HG02763 (cell line): ENCODE results near the gene ADNP2.

Experiments used
- ATAC-seq: cut with Tn5 transposase; IDR thresholded peaks from one replicate; pipeline ENCODE4 v1.9.1; 2021; ENCODE audit warnings: mild to moderate bottlenecking, moderate library complexity; ENCODE audit not compliant: unreplicated experiment

Gene ADNP2, protein sequence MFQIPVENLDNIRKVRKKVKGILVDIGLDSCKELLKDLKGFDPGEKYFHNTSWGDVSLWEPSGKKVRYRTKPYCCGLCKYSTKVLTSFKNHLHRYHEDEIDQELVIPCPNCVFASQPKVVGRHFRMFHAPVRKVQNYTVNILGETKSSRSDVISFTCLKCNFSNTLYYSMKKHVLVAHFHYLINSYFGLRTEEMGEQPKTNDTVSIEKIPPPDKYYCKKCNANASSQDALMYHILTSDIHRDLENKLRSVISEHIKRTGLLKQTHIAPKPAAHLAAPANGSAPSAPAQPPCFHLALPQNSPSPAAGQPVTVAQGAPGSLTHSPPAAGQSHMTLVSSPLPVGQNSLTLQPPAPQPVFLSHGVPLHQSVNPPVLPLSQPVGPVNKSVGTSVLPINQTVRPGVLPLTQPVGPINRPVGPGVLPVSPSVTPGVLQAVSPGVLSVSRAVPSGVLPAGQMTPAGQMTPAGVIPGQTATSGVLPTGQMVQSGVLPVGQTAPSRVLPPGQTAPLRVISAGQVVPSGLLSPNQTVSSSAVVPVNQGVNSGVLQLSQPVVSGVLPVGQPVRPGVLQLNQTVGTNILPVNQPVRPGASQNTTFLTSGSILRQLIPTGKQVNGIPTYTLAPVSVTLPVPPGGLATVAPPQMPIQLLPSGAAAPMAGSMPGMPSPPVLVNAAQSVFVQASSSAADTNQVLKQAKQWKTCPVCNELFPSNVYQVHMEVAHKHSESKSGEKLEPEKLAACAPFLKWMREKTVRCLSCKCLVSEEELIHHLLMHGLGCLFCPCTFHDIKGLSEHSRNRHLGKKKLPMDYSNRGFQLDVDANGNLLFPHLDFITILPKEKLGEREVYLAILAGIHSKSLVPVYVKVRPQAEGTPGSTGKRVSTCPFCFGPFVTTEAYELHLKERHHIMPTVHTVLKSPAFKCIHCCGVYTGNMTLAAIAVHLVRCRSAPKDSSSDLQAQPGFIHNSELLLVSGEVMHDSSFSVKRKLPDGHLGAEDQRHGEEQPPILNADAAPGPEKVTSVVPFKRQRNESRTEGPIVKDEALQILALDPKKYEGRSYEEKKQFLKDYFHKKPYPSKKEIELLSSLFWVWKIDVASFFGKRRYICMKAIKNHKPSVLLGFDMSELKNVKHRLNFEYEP

DNA sequence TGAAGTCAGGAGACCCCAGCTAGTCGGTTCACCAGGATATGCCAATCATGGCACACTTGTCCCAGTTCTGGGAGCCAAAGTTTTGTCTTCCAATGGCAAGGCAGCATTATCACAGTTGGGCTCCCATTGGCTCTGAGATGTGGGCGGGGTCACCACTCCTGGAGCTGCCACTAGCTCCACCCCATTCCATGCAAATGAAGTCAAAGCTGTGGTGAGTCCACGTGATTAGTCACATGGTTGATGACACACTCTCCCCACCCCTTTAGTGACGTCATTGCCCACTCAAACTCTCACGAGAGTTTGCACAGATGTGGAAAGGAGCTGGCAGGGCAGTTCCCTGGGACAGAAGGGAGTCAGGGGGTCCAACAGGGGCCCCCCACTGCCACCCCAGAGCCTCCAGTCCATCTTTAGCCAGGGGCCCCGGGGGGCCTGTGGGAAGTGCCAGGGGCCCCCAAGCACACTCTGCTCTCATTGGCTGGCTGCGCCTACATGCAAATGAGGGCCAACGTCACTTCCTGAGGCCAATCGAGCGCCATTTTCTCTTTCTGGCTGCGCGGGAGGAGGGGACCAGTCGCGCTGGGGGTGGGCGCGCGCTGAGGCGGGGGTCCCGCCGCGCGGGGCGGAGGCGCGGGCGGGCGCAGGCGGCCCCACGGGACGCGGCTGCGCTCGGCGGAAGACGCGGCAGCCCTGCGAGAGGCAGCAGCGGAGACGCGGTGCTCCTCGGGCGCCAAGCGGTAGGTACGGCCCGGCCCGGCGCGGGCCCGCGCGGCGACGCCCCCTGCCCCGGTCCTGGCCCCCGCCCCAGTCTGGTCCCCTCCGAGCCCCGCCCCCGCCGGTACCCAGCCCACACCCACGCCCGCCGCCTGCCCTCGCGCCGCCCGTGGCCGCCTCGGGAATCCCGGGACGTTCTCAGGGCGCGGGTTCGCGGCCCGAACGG lies at the start of gene ADNP2:
Gene ADNP2 (plus strand): TSS at position 524 of the 937 bp plus-strand sequence. CDS start 8,281 bp downstream, outside the sequence.
- ATAC-seq = peak; percentile 52

DNA sequence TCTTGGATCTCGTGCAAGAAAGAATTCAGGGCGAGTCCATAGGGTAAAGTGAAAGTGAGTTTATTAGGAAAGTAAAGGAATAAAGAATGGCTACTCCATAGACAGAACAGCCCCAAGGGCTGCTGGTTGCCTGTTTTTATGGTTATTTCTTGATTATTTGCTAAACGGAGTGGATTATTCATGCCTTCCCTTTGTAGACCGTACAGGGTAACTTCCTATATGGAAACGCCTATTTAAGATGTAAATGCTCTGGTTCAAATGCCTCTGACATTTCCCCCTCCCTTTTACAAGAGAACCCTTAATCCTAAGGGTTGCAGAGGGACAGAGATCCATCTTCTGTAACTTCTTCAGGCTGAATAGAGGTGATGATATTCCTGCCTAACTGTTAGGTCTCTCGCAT lies 49.1 kb upstream of the ADNP2 start:
- no peak for ATAC-seq

DNA sequence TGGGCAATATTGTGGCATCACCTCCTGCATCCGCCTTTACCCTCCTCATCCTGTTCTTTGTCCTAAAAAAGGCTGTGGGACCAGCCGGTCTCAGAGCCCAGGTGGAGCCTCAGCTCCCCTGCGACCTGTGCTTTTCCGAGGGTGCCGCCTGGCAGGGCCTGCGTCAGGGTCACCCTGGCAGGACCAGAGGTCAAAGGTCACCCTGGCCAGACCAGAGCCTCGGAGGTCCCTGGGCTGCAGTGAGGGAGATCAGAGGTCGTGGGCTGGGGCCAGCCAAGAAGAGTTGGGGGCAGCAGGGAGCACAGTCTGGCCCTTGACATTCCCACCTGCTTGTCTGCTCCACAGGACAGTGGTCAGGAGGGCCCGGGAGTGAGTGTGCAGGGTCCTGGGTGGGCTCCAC lies 43.4 kb upstream of the ADNP2 start:
- ATAC-seq = no peak

DNA sequence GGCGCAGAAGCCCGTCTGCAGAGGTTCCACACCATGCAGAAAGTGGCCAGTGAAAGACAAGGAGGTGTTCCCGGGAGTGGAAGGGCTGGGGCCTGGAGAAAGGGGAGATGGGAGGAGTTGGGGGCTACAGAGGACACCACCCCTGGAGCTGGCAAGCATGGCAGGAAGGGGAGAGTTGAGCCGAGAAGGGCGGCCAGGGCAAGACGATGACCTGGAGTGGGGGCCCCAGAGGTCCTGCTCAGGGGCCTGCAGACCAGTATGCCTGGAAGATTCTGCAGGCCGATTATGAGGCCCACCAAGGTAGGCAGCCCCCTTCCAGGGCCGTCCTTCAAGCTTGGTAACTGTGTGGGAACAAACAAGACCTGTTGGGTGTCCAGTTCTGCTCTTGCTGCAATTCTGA lies 41.7 kb upstream of the ADNP2 start:
- ATAC-seq = no peak

DNA sequence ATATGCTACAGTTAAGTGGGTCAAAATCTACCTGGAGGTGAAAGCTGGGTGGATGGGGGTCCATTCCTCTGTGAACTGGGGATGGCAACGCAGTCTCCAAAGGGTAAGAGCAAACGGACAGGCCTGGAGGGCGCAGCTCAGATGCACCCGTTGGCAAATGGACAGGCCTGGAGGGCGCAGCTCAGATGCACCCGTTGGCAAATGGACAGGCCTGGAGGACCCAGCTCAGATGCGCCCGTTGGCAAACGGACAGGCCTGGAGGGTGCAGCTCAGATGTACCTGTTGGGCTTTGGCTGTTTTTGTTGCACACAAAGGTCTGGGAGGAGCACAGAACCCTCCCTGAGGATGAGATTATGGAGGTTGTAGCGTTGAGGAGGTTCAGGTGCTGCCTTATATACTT lies 41.2 kb upstream of the ADNP2 start:
- no peak for ATAC-seq

DNA sequence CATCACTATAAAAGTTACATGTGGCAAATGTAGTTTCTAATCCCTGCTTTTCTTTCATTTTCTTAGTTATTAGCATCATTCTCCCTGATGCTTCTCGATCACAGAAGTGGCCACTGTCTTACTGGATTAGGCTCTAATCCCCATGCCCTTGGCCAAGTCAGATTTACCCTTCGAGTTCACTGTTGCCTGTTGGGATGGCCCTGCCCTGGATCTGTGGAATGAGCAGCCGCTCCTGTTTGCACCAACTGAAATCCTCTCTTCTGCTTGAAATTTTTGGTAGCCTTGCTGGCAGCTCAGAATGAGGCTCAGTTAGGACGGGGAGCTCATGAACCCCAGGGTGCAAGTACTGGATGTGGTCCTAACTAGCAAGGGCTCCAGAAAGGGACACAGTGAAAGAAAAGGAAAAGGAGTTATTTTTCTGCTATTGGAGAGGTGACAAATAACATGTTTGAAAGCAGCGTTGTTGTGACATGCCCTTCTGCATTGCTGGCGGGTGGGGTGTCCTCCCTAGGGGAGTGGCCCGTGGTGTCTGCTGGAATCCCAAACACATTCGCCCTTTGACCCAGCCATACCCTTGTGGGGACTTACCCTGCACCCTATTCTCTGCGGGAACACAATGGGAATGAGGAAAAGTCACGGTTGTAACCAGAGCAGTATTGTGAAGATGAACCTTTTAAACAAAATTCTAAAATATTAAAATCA lies 40.3 kb upstream of the ADNP2 start:
- no peak for ATAC-seq

DNA sequence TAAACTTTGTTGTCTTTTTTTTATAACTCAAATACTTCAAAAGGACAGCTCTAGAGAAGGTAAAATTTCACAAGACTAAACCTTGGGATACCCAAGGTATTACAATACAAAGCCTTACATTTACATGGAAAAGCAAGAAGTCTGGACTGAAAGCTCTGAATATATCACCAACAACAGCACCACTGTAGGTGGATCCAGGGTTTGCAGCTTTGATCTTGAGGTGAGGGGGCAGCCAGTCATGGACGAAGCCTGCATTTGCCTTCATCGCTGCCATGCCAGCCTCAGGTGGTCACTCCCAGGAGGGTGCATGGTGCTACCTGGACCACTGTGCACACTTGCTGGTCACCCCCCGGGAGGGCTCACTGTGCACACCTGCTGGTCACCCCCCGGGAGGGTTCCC lies 38.2 kb upstream of the ADNP2 start:
- no peak for ATAC-seq

DNA sequence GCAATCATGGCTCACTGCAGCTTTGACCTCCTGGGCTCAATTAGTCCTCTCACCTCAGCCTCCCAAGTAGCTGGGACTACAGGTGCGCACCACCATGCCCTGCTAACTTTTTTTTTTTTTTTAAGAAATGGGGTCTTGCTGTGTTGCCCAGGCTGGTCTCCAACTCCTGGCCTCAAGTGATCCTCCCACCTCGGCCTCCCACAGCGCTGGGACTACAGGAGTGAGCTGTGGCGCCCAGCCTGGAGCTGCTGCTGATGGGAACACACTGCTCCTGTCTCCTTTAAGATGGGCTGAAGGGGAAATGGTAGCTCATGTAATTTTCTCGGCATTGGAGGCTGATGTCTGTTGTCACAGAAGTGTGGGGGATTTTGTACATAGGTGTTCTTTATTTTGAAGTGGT lies 34.9 kb upstream of the ADNP2 start:
- no peak for ATAC-seq

DNA sequence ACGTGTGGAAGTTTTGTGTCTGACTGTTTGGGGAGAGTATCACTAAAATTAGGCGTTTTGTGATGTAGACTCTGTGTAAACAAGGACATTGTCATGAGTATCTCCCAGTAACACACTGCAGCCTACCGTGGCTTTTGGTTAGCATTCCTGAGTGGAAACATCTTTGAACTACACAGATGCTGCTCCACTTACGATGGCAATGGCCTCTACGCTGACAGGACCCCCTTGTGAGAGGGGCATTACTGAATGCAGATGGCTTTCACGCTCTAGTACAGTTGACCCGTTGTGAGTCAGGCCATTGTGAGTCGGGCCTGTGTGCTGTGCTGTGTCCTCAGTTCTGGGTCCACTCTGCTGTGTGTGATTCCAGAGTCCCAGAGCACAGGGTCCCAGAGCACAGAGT lies 34.4 kb upstream of the ADNP2 start:
- ATAC-seq = no peak

DNA sequence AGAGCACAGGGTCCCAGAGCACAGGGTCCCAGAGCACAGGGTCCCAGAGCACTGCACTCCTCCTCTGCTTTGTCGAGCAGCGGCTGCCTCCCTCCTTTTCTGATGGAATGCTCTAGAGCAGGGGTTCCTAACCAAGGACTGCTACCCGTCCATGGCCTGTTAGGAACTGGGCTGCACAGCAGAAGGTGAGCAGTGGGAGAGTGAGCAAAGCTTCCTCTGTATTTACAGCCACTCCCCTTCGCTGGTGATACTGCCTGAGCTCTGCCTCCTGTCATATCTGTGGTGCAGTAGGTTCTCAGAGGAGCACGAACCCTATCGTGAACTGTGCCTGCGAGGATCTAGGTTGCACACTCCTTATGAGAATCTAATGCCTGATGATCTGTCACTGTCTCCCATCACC lies 33.1 kb upstream of the ADNP2 start:
- no peak for ATAC-seq

DNA sequence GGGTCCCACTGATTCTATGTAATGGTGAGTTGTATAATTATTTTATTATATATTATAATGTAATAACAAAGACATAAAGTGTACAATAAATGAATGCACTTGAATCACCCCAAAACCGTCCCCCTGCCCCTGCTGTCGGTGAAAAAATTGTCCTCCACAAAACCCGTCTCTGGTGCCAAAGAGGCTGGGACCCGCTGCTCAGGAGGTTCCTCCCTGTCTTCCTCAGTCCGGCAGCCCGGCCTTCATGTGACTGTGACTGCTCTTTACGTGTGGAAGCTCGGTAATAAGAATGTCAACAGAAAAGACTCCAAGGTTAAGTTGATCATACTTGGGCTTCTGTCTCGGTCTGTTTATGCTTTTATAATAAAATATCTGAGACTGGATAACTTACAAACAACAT lies 32.7 kb upstream of the ADNP2 start:
- ATAC-seq = no peak

DNA sequence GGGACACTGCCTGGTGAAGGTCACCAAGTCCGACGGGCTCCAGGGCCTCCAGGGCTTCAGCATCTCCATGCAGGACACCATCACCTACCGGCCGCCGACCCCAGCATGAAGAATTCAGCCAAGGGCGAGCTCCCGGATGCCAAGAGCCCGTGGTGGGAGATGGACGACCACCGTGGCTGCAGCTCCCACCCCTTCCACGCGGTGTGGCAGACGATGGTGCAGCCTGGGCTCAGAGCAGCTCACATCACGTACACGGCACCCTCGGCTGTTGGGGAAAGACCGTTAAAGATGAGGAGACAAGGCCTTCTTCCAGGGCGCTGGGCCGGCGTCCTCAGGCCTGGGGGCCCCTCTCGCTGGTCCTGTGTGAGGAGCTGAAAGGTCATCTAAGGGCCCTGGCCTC lies 31.2 kb upstream of the ADNP2 start:
- no peak for ATAC-seq

DNA sequence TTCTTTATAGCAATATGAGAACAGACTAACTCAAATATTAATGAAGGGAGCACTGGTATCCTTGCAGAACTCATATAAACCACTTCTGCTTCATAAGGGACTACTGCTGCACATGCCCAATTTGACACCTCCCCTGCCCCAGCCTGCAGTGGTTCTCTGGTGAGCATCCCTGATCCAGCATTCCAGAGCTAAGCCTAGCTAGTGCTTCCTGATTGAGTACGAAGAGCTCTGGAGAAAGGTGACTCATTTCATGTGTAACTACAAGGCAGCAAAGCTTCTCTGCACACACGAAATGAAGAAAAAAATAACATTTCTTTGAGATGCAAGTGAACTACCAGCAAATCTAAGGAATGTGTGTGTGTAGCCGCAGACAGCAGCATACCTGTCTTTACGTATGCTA lies 22.8 kb upstream of the ADNP2 start:
- ATAC-seq = no peak

DNA sequence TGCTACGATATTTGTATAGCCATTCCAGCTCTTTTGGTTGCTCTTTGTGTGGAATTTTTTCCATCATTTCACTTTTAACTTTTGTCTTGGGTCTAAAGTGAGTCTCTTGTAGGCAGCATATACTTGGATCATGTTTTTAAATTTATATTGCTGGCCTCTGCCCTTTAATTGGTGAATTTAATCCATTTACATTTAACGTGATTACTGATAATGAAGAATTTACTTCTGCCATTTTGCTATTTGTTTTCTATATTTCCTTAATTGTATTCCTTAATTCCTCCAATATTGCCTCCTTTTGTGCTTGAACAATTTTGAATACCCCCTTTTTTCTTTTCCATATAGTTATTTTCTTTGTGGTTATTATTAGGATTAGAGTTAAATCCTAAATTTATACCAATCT lies 21.0 kb upstream of the ADNP2 start:
- no peak for ATAC-seq

DNA sequence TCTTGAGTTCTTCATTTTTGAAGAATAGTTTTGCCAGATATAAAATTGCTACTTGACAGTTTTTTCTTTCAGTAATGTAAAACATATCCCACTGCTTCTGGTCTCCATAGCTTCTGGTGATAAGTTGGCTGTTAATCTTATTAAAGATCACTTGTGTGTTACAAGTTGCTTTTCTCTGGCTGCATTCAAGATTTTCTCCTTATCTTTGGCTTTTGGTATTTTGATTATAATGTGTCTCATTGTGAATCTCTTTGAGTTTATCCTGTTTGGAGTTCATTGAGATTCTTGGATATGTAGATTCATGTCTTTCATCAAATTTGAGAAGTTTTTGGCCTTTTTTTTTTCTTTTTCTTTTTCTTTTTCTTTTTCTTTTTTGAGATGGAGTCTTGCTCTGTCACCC lies 20.2 kb upstream of the ADNP2 start:
- ATAC-seq = no peak

DNA sequence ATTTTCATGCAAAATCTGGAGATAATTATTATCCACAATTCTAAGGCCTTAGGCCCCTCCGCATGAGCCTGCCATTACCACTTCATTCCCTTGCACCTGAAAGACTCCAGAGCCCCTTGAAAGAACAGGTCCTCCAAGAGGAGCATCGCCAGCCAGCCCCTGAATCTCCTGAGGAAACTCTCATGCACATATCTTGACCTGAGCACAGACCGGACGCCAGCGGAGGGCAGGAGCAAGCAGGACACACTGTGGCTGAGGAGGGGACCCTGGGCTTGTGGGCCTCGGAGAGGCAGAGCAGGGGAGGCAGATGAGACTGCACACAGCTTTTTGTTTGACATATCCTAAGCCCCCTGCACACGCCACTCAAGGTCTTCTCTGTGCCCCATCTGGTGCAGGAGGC lies 13.6 kb upstream of the ADNP2 start:
- ATAC-seq = no peak

DNA sequence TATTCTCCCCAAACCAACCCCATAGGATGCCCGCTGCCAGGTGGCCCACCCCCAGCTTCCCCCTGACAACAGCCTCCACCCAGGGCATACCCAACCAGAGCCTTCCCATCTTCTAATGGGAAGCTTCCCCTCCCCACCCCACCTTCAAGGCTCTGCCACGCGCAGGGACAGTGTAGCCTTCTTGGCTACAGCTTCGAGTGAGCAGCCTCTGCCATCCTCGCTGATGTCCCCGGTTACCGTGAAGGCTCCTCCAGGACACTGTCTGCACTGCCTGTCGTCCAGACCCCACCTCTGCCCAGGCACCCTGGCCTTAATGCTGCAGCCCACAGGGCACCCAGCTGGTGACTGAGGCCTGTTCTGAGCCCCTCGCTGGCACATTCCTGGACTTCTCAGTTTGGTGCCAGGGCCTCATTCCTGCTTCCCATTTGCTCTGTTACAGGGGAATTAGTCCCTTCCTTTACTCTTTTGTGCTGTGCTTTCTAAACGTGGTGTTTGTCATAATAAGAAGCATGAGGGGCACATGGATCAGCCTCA lies 13.0 kb upstream of the ADNP2 start:
- no peak for ATAC-seq

DNA sequence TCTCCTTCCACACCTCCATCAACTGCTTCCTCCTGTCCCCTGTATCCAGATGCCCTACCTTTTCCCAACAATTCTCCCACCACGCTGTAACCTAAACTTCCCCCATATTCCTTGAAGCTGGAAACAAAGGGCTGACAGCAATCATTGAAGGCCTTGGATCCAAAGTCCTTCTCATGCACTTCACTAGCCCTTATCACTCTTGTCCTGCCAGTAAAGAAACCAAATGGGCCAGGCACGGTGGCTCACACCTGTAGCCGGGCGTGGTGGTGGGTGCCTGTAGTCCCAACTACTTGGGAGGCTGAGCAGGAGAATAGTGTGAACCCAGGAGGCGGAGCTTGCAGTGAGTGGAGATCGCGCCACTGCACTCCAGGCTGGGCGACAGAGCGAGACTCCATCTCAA lies 11.9 kb upstream of the ADNP2 start:
- no peak for ATAC-seq

DNA sequence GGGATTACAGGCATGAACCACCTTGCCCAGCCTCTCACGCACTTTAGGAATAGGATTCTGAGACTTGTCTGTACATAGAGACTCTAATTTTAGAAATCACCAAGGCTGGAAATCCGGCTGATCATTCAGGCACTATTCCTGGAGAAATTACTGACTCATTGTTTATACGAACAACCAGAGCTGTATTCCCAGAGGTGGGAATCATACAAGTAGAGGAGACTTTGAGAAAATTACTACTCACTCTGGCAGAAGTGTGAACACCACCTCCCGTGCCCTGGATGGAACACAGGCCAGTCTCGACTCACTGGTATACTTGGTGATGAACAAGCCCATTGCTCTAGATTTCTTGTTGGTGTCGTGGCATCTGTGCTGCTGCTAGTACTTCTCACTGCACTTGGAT lies 5.8 kb upstream of the ADNP2 start:
- ATAC-seq = no peak

DNA sequence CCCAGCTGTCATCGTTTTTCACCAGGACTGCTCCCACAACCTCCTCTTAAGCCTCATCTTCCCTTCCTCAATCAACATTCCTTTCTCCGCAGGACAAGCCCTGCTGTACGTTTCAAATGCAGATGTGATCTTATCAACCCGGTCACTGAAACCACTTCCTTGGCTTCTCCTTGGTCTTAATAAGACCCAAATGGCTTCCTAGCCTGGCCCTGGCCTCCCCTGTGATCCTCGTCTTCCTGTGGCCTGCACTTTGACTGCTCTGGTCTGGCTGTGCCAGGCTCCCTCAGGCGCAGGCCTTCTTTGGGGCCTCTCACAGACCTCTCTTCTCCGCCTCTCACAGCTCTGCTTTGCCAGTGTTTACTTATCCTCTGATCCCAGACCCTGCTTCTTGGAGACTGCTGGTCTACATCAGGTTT lies 4.7 kb upstream of the ADNP2 start:
- ATAC-seq = no peak
